ENCODE results near the gene NEURL1B. TPM values are rescaled to one million over a fixed set of nuclear protein-coding genes. Genes with fewer than 3 reads are reported as not detected.

Gene NEURL1B
- total RNA-seq, 2 donors from 2014 or later, result 17.3 to 17.6 TPM

- no peak for TF ChIP-seq CTCF (IDR thresholded peaks at IDR 0.05)
- Histone ChIP-seq H3K4me3 (peak overlapping the region; percentile 78), H3K9me3 (no peaks in the 10 kb centered on the region), H3K36me3 (no peaks in the 10 kb centered on the region), H3K27me3 (replicated peaks; ENCODE audit: insufficient read depth) (no peaks in the 10 kb centered on the region), H3K4me1 (ENCODE audit: control insufficient read depth in 1 of 2, low read depth in 2 of 2) (peaks cover 6 to 19% of the 10 kb centered on the region in 2 donors), H3K27ac (peak overlapping the region in 1 of 2 donors; percentile 9)
- ATAC-seq (ENCODE audit: insufficient number of reproducible peaks, low FRiP score, low read depth) (no peak), DNase-seq (ENCODE audit: low spot score) (no peak)
Observed at GRCh38 chr5:172642486-172642885, 1.4 kb downstream of the NEURL1B start.

- no peak for ATAC-seq (ENCODE audit: insufficient number of reproducible peaks, low FRiP score, low read depth)
- no peak for TF ChIP-seq CTCF (IDR thresholded peaks at IDR 0.05)
- Histone ChIP-seq H3K27me3 (replicated peaks; ENCODE audit: insufficient read depth) (no peaks in the 10 kb centered on the region), H3K4me3 (peak overlapping the region; percentile 78), H3K9me3 (no peaks in the 10 kb centered on the region), H3K36me3 (no peaks in the 10 kb centered on the region), H3K4me1 (ENCODE audit: control insufficient read depth in 1 of 2, low read depth in 2 of 2) (peaks cover 6 to 19% of the 10 kb centered on the region in 2 donors), H3K27ac (peak overlapping the region in 1 of 2 donors; percentile 9)
- DNase-seq (ENCODE audit: low spot score), result no peak
Observed at GRCh38 chr5:172642926-172643871, 2.1 kb downstream of the NEURL1B start.

- Histone ChIP-seq H3K36me3 (no peaks in the 10 kb centered on the region), H3K4me1 (ENCODE audit: control insufficient read depth in 1 of 2, low read depth in 2 of 2) (peaks cover 6 to 19% of the 10 kb centered on the region in 2 donors), H3K4me3 (no peak overlapping the region), H3K27ac (no peak overlapping the region), H3K9me3 (no peaks in the 10 kb centered on the region), H3K27me3 (replicated peaks; ENCODE audit: insufficient read depth) (no peaks in the 10 kb centered on the region)
- no peak for TF ChIP-seq CTCF (IDR thresholded peaks at IDR 0.05)
- no peak for DNase-seq (ENCODE audit: low spot score)
- ATAC-seq (ENCODE audit: insufficient number of reproducible peaks, low FRiP score, low read depth), result no peak
Observed at GRCh38 chr5:172644266-172644665, 3.2 kb downstream of the NEURL1B start.

- no peaks in the 10 kb centered on the region for H3K36me3 ChIP-seq
- no peaks in the 10 kb centered on the region for H3K27me3 ChIP-seq (replicated peaks; ENCODE audit: insufficient read depth)
- ATAC-seq (ENCODE audit: insufficient number of reproducible peaks, low FRiP score, low read depth) (no peak), DNase-seq (ENCODE audit: low spot score) (no peak)
- H3K4me1 ChIP-seq (ENCODE audit: control insufficient read depth in 1 of 2, low read depth in 2 of 2), result peaks cover 6 to 19% of the 10 kb centered on the region in 2 donors
- no peak for TF ChIP-seq CTCF (IDR thresholded peaks at IDR 0.05)
- H3K9me3 ChIP-seq, result no peaks in the 10 kb centered on the region
- H3K4me3 ChIP-seq, result no peak overlapping the region
- no peak overlapping the region for H3K27ac ChIP-seq
Observed at GRCh38 chr5:172644711-172645110, 3.6 kb downstream of the NEURL1B start.

GRCh38 chr5:172645271-172646055, 4.4 kb downstream of the NEURL1B start:
- no peaks in the 10 kb centered on the region for H3K36me3 ChIP-seq
- no peak overlapping the region for H3K4me3 ChIP-seq
- ATAC-seq (ENCODE audit: insufficient number of reproducible peaks, low FRiP score, low read depth) (no peak), DNase-seq (ENCODE audit: low spot score) (no peak)
- no peak for TF ChIP-seq CTCF (IDR thresholded peaks at IDR 0.05)
- H3K27me3 ChIP-seq (replicated peaks; ENCODE audit: insufficient read depth), result no peaks in the 10 kb centered on the region
- no peaks in the 10 kb centered on the region for H3K9me3 ChIP-seq
- H3K4me1 ChIP-seq (ENCODE audit: control insufficient read depth in 1 of 2, low read depth in 2 of 2), result peaks cover 4 to 19% of the 10 kb centered on the region in 2 donors
- H3K27ac ChIP-seq, result no peak overlapping the region
